Measurements from ENCODE around the gene ALDH1B1.
"Not testable (repeated sequence)": the region's sequence is repeated elsewhere in the genome, so short reads cannot be mapped to it uniquely, and the experiment has no call there.

ALDH1B1 gene

DNA sequence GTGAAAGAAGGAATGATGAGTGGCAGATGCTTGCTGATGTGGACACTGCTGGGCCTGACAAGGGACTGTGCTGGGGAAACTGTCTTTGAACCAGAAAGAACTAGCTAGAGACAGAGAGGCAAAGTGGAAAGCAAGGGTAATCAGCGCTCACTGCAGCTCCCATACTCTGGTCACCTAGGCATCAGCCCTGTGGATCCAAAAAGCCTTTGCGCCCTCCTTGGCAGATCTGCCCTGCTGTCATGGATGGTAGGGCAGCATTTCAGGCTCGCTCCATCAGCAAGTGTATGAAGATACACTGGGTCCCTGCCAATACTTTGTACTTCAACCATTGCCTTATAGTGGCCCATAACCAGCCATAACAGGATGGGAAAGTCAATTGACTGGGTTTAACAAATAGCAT is 6.6 kb upstream of the ALDH1B1 start:
- DNase-seq (ENCODE audit: low read depth in 2 of 3, low spot score in 1 of 3) = no peak

DNA sequence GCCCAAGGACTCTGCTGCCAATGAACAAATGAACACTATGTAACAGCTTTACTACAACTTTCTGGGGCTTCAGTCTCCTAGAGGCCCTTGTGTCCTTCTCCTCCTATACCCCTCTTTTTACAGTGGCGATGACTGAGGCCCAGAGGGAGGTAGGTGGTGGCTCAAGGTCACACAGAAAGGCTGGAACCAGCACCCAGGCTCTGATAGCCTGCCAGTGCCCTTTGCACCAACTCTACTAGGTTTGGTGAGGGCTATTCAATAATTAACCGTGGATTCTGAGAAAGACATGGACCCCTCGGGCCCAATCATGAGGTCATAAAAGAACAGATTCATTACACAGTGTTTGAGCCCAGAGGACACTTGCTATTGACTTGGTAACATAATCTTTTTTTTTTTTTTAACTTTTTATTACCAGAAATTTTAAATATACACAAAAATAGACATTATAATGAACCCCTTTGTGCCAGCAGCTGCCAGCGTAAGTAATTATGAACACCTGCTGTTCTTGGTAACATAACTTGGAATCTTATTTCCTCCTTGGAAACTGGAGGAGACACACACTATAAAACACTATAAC is 6.1 kb upstream of the ALDH1B1 start:
- no peak for DNase-seq (ENCODE audit: low read depth in 2 of 3, low spot score in 1 of 3)

DNA sequence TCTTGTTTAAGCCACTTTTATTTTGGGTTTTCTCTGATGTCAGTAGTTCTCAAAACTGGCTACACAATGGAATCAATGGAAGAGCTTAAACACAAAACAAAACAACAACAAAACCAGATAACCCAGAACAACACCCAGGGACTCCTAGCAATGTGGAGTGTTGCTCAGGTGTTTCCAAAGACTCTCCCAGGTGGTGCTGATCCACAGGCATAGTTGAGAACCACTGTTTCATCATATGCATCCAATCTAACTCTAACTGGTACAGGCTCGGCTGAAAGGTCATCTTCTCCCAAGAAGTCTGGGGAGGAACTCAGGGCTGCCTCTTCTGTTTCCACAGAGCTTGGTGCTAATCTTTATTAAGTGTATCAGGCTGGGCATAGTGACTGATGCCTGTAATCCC is 5.4 kb upstream of the ALDH1B1 start:
- no peak for DNase-seq (ENCODE audit: low read depth in 2 of 3, low spot score in 1 of 3)

DNA sequence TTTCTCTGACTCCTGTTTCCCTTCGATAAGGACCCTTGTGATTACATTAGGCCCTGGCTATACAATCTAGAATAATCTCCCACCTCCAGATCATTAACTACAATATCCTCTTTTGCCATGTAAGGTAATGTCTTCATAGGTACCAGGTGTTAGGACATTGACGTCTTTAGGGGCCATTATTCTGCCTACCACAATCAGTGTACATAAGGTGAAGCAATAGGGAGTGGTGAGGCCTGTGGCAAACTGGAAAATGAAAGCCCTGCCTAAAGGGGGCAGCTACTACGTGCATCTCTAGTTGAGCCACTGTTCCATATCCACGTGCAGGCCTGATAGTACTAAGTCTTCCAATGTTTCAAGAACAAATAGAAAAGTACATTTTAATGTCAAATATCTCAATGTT is 4.8 kb upstream of the ALDH1B1 start:
- DNase-seq (ENCODE audit: low read depth in 2 of 3, low spot score in 1 of 3) = no peak

DNA sequence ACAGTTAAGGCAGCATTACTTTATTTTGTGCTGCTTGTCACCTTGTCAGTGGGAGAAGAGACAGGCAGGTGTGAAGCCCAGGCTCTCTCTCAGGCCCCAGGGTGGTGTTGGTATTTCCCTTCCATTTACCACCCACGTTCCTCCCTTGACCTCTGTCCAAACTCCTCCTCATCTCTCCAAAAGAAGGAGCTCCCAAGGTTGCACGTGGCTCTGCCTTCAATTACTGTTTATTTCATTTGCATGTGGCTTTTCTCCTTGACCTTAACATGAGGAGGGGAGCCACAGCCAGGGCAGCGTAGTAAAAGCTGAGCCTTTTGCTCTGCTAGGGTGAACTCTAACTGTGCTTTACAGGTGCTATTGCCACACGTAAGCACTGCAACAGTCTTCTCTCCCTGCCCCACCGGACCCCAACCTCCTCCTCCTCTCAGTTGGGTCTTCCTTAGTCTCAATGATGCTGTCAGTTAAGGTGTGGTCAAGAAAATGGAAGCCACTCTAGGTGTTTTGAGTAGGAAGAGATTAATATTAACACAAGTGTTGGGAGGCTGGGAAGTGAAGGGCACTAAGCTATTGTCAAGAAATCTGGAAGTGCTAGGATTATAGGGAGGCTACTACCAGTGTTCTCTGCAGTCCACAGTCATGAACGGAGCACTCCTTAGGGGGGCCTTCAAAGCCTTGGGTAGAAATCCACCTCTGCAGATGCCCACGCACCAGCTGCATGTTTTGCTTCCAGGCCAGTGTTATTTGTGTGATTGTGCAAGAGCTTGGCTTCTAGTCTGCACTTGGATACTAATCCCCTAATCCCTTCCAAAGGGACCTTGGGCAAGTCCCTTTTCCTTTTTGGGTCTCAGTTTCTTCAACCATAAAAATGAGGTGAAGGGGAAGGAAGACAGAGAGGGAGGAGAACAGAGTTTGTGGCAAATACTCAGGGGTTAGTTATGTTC is 3.9 kb upstream of the ALDH1B1 start:
- no peak for DNase-seq (ENCODE audit: low read depth in 2 of 3, low spot score in 1 of 3)

DNA sequence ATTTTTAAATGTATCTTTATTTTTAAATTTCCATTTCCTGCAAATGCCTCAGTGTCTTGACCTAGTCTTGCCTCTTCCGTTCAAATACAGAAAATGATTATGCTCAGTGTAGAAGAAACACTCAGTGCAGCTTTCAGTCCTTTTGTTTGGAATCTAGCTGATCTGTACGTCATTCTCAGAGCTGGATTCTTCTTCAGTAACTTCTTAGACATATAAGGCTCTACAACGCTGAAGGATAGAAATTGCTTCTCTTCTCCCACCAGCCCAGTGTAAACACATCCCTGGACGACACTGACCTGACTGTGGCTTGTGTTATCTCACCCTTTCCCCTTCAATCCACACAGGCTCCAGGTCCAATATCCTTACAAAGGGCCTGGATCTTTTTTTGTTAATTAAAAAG is 3.2 kb upstream of the ALDH1B1 start:
- DNase-seq (ENCODE audit: low read depth in 2 of 3, low spot score in 1 of 3) = no peak

DNA sequence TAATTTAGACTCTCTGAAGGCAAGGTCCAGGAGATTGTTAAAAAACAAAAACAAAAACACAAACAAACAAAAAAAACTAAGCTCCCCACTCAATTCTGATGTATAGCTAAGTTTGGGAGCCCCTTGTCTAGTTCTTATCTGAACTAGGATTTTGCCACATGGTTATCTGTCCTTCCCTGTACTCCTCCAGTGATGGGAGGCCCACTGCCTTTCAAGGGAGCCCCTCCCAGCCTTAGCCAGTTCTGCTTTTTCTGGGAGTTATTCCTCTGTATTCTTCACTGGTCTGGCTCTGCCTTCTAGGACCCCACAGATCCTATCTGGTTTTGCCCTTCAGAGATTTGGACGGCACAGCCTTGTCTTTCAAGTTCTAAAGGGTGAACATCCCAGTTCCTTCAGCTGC is 2.1 kb upstream of the ALDH1B1 start:
- no peak for DNase-seq (ENCODE audit: low read depth in 2 of 3, low spot score in 1 of 3)

DNA sequence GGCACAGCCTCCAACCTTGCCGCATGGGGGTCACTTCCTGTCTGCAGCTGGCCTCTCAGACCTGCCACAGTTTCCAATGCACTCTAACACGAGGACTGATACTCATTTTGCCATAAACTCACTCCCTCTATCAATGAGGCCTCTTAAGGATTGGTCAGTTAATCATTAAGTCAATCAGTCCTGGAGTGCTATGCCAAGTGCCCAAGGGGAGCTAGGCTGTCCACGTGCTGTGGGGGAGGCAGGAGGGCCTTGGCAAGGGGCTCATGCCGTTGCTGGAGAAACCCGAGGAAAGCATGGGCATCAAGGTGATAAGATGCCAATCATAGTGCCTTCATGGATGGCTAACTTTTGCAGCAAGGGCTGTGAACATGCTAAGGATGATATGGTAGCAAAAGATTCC is 1.7 kb upstream of the ALDH1B1 start:
- DNase-seq (ENCODE audit: low read depth in 2 of 3, low spot score in 1 of 3) = no peak

DNA sequence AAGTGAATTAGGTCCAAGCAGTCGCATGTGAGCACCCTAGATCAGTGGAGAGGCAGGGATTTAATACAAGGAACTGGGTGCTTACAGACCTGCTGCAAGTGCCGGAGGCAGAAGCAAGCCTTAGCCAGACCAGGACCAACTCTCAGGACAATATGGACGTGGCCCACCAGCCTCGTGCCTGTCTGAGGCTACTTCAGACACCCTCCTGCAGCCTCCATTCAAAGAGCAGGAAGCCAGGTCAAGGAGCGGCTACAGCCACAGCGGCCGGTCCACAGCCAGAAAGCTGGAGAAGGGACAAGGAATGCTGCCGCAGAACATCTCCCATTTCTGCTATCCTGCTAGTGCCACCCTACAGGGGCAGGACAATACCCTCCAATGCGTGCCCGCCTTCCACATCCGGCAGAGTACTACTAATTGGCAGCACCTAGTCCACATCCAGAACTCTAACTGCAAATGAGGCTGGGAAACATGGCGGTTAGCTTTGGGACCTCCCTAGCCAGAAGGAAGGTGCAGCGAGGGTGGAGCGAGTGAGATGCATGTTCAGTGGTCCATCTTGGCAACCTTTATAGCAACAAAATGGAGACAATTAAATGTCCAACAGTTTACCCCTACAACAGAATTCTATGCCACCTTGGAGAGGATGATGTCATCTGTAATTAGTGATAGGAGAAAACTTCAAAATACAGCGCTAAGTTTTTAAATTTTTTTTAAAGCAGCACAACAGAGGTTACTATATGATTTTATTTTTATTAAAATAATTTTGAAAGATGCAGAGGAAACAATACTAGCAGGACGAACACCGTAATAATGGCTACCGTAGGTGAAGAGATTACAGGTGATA is 1.0 kb upstream of the ALDH1B1 start:
- DNase-seq (ENCODE audit: low read depth in 2 of 3, low spot score in 1 of 3) = no peak

DNA sequence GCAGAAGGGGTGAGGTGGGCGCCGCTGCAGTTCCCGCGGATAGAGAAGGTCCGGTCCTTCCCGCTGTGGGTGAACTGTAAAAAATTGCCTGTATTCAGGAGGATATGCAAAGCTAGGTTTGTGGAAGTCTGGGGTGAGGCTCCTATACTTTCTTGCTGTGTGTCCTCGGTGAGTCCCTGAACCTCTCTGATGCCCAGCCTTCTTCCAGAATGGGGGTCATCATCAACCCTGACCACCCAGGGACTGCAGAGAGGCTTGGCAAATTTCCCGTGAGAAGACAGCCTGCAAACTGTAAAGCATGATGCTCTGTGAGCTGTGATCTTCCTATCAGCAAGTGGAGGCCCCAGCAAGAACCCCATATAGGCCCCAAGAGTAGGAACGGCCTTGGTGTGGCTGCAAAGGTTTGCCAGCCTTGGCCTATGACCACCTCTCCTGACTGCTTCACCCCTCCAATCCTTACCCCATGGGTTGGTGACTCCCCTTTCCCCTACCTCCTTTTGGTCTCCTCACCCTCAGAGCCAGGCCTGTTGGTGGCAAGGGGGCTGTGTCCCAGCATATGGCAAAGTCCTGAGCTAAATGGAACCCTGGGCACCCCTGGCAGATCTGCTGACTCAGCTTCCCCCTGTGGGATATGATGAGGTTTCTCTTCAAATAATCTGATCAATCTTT is 760 bp downstream of the ALDH1B1 start:
- no peak for DNase-seq (ENCODE audit: low read depth in 2 of 3, low spot score in 1 of 3)

DNA sequence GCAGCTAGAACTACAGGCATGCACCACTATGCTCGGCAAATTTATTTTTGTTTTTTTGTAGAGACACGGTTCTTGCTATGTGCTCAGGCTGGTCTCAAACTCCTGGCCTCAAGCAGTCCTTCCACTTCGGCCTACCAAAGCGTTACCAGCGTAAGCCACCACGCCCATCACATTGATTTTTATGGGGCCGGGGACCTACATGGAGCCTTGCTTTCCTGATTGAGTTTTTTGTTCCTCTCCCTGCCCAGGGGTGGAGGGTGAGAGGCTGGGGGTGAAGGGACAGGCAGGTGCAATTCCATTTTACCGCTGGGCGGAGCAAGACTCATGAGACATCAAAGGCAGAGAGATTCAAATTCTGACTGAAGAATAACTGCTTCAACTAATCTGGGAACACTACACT is 1.9 kb downstream of the ALDH1B1 start:
- no peak for DNase-seq (ENCODE audit: low read depth in 2 of 3, low spot score in 1 of 3)

DNA sequence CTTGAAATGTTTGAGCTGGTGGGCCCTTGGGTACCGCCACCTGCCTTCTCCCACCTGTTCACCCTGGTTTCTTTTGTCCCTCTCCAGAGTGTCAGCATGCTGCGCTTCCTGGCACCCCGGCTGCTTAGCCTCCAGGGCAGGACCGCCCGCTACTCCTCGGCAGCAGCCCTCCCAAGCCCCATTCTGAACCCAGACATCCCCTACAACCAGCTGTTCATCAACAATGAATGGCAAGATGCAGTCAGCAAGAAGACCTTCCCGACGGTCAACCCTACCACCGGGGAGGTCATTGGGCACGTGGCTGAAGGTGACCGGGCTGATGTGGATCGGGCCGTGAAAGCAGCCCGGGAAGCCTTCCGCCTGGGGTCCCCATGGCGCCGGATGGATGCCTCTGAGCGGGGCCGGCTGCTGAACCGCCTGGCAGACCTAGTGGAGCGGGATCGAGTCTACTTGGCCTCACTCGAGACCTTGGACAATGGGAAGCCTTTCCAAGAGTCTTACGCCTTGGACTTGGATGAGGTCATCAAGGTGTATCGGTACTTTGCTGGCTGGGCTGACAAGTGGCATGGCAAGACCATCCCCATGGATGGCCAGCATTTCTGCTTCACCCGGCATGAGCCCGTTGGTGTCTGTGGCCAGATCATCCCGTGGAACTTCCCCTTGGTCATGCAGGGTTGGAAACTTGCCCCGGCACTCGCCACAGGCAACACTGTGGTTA is 3.3 kb downstream of the ALDH1B1 start:
- no peak for DNase-seq (ENCODE audit: low read depth in 2 of 3, low spot score in 1 of 3)

DNA sequence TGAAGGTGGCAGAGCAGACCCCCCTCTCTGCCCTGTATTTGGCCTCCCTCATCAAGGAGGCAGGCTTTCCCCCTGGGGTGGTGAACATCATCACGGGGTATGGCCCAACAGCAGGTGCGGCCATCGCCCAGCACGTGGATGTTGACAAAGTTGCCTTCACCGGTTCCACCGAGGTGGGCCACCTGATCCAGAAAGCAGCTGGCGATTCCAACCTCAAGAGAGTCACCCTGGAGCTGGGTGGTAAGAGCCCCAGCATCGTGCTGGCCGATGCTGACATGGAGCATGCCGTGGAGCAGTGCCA is 3.8 kb downstream of the ALDH1B1 start:
- DNase-seq (ENCODE audit: low read depth in 2 of 3, low spot score in 1 of 3) = no peak

DNA sequence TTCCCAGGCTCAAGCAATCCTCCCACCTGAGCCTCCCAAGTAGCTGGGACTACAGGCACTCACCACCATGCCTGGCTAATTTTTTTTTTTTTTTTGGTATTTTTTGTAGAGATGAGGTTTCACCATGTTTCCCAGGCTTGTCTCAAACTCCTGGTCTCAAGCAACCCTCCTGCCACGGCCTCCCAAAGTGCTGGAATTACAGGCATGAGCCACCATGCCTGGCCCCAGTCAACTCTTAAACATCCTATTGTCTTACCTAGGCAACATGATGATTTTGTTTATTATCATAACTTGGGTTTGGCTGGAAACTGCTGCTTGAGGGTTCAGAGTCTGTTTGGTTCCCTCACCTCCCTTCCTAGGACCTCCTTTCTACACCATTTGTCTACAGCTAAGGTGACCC is 6.7 kb downstream of the ALDH1B1 start:
- not testable (repeated sequence) for DNase-seq (ENCODE audit: low read depth in 2 of 3, low spot score in 1 of 3)

DNA sequence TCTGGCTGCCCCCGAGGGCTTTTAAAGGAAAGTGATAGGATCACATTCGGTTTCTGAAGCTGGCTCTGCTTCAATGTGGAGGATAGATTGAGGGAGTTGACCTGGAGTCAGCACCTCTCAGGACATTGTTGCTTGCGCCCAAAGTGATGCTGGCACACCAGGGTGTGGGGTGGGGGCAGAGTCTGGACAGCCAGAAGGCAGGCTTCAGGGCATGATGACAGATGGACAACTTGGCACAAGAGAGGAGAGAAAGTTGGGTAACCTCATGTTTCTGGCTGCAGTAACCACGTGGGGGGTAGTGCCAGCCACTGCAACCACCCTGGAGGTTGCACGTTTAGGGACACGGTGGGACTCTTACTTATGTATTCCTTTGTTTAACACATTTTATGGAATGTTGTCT is 9.5 kb downstream of the ALDH1B1 start:
- no peak for DNase-seq (ENCODE audit: low read depth in 2 of 3, low spot score in 1 of 3)

DNA sequence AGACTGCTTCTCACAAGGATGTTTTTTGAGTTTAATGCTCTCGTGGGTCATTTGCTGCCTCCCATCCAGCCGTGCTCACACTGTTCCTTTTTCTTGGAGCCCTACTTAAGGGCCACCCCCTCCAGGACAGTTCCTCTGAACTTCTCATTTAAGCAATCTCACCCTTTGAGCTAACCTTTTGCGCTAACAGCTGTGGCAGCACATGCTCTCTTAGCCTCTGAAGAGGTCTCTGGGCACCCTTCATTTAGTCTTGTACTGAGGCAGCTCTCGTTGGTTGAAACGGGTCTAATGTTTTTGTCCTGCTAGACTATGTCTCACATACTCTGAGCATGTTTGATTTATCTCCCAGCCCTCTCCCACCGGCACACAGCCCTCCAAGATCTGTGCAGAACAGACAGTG is 11.8 kb downstream of the ALDH1B1 start:
- no peak for DNase-seq (ENCODE audit: low read depth in 2 of 3, low spot score in 1 of 3)

DNA sequence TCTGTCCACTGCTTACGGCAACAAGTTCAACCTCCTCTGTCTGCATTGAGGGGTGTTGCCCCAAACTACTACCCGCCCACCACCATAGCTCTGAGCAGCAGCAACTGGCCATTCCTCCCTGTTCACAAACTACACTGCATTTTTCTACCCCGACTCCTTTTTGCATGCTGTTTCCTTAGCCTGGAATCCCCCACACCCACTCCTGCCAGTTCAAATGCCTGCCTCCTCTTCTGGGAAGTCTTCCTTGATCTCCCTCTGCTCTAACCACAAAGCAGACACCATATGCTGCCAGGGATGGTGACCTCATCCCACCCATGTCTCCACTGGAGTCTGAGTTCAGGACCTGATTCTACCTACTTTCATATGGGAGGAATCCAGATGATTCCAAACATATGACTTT is 13.3 kb downstream of the ALDH1B1 start:
- no peak for DNase-seq (ENCODE audit: low read depth in 2 of 3, low spot score in 1 of 3)

DNA sequence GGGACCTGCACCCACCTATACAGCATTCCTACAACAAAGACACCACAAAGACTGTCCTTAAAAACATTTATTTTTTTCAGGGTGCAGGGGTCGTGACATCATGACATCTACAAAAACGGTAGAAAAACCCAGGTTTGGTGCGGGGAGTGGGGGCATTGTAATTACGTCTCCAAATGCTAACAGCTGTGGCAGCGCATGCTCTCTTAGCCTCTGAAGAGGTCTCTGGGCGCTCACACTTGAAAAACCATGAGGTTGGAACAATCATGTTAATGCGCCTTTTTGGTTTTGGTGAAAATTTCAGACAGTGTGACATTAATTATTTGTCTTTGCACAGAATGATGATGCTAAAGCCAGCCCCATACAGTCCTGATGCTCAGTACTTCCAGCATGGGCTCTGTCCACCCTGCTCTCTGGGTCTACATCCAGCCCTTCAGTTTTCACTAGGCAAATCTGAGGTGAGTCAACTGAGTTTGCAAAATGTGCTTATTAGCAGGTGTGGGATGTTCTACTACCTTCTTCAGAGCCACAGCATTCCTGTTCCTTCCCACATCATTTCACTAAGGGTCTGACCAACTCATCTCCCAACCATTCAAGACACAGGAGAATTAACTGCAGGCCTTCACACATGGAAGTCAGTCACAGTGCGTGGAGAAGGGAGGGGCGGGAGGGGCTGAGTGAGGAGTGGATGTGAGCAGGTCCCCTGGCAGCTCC is 14.1 kb downstream of the ALDH1B1 start:
- DNase-seq (ENCODE audit: low read depth in 2 of 3, low spot score in 1 of 3) = no peak

DNA sequence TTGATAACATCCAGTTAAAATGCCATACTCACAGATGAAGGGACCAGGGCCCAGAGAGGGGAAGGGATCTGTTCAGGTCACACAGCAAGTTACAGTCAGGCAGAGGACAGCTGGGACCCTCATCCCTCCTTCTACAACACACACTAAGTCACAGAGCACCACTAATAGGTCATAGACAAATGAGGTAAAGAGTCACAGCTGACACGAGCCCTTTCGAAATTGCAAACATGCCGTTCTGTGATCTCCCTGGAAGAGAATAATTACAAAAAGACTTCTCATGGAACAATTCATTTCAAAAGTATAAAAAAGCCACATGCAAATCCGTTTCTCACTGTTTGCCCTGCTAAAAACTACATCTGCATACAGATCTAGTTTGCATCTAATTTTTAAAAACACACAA is 16.2 kb downstream of the ALDH1B1 start:
- DNase-seq (ENCODE audit: low read depth in 2 of 3, low spot score in 1 of 3) = no peak

DNA sequence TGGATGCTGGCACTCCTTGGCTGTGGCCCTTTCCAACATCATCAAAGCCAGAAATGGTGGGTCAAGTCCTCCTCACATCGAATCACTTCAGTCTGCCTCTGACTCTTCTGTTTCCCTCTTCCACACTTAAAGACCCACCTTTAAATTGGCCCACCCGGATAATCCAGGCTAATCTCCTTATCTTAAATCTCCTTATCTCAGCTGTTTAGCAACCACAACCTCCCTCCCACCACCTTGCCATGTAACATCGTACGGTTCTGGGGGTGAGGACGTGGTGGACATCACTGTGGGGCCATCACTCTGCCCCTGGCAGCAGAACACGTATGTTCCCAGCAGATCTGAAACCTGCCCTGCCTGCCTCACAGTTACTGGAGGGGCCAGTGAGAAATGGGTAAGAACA is 20.2 kb downstream of the ALDH1B1 start:
- no peak for DNase-seq (ENCODE audit: low read depth in 2 of 3, low spot score in 1 of 3)
